ENCODE results near the gene ATP8B4.

- TF ChIP-seq CTCF (IDR thresholded peaks at IDR 0.05) (no peak), POLR2A (IDR thresholded peaks at IDR 0.05) (no peak)
Measured at GRCh38 chr15:49990835-49991545, 128.0 kb downstream of the ATP8B4 start.

Data from upper lobe of left lung (tissue), 4 donors.